Stimulated activated CD4-positive, alpha-beta T cell treated with anti-CD3 and anti-CD28 coated beads, Interleukin-4, amount 100 ng/mL, for 4 hours (primary cell): ENCODE data around the gene PUS7.
"Not testable (repeated sequence)": the region's sequence is repeated elsewhere in the genome, so short reads cannot be mapped to it uniquely, and the experiment has no call there.

Source experiments
- DNase-seq, 2 experiments: peaks; one replicate each; pipeline ENCODE4 v3.0.0-alpha.2; 2020

Gene PUS7, protein sequence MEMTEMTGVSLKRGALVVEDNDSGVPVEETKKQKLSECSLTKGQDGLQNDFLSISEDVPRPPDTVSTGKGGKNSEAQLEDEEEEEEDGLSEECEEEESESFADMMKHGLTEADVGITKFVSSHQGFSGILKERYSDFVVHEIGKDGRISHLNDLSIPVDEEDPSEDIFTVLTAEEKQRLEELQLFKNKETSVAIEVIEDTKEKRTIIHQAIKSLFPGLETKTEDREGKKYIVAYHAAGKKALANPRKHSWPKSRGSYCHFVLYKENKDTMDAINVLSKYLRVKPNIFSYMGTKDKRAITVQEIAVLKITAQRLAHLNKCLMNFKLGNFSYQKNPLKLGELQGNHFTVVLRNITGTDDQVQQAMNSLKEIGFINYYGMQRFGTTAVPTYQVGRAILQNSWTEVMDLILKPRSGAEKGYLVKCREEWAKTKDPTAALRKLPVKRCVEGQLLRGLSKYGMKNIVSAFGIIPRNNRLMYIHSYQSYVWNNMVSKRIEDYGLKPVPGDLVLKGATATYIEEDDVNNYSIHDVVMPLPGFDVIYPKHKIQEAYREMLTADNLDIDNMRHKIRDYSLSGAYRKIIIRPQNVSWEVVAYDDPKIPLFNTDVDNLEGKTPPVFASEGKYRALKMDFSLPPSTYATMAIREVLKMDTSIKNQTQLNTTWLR

DNA sequence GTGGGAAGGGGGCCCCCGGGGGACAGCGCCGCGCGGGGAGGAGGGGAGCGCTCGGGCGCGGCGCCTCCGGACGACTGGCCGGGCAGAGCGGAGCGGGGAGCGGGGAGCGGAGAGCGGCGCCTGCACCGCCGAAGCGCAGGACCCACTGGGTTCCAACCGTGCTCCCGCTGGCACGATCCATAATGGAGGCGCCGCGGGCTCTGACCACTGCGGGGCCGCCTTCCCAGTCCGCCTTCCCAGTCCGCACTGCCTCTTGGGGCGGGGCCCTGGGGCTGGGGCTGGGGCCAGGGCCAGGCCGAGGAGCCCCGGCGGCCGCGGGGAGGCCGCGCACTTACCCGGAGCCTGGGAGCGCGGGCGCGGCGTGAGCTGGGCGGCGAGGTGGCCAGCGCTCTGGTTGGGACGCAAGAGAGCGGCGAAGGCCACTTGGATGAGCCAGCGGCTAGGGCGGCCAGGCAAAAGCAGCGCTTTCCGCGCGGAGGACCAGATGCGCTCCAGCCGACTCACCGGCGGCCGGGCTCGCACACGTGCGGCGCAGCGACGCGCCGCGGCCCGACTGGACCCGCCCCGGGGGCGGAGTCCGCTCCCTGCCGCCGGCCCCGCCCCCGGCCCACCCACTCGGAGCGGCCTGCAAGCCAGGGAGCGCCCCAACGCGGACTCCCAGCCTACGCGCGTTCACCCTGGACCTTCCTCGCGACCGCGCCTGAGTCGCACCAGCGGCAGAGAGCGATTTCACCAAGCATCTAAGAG is at the start of gene PUS7:
TSS of gene PUS7 (minus strand) at position 555 of the 747 bp plus-strand sequence. CDS start 13,759 bp downstream, outside the sequence.
- DNase-seq = peak; percentile 77 to 82

- DNase-seq = no peak
Measured at GRCh38 chr7:105567821-105568220, 45.8 kb upstream of the PUS7 start.

- DNase-seq = no peak
Measured at GRCh38 chr7:105567024-105567423, 45.0 kb upstream of the PUS7 start.

DNA sequence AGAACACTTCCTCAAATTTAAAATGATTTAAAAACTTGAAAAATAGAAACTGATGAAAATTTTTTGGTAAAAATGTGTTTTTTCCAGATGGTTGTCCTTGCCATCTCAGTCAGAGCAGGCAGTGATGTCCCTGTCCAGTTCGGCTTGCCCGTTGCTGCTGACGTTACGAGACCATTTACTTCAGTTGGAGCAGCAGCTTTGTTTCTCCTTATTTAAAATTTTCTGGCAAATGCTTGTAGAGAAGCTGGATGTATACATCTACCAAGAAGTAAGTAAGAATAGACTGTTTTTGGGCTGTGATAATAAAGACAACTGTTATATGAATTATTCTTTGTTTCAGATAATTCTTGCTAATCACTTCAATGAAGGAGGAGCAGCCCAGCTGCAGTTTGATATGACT is 43.1 kb upstream of the PUS7 start:
- no peak for DNase-seq

DNA sequence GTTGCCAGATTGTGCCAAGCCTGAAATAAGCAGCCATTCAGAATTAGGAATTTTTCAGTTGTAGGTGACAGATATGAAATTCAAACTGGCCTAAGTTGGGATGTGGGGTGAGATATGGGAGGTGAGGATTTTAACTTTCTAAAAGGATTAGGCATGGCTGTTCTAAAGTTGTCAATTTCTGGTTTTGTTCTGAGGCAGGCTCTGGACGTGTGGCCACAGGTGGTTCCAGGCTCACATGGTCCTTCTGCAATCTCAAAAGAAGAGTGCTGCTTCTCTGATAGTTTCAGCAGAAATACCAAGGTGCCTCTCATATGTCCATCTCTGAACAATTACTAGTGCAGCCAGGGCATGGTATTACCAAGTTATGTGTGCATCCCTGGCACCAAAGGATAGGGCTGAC is 37.9 kb upstream of the PUS7 start:
- DNase-seq = no peak

- DNase-seq = no peak
Measured at GRCh38 chr7:105538339-105538738, 16.3 kb upstream of the PUS7 start.

- no peak for DNase-seq
Measured at GRCh38 chr7:105532709-105533460, 10.8 kb upstream of the PUS7 start.

GRCh38 chr7:105531792-105532671 is 10.0 kb upstream of the PUS7 start, which contains the start of gene RINT1:
Gene RINT1, plus strand, starts transcription at chr7:105532201. Its CDS starts 115 bp downstream, at chr7:105532316.
- peak; percentile 86 to 87 for DNase-seq

DNA sequence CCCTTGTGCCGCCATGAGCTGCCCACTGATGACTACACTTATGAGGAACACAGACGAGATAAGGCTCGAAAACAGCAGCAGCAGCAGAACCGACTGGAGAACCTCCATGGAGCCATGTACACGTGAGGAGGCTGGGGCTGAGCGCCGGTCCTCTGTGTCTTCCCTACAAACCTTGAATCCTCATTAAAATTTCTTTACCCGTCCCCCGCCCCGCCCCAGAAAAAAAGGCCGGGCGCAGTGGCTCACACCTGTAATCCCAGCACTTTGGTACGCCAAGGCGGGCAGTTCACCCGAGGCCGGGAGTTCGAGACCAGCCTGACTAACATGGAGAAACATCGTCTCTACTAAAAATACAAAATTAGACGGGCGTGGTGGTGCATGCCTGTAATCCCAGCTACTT is 8.5 kb upstream of the PUS7 start:
- no peak for DNase-seq

- no peak for DNase-seq
Measured at GRCh38 chr7:105530126-105530525, 8.1 kb upstream of the PUS7 start.

- not testable (repeated sequence) for DNase-seq
Measured at GRCh38 chr7:105527737-105528136, 5.7 kb upstream of the PUS7 start.

DNA sequence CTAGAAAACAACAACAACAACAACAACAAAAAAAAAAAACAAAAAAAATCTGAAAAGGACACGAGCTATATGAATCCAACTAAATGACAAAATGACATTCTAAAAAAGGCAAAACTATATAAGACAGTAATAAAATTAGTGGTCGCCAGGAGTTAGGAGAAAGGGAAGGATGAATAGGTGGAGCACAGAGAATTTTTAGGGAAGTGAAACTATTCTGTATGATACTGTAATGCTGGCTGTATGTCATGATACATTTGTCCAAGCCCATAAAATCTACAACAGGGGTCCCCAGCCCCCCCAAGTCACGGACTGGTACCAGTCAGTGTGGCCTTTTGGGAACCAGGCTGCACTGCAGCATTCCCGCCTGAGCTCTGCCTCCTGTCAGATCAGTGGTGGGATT is 2.8 kb upstream of the PUS7 start:
- DNase-seq = no peak

GRCh38 chr7:105524423-105524822 is 2.4 kb upstream of the PUS7 start:
- DNase-seq = not testable (repeated sequence)

- peak; percentile 47 to 55 for DNase-seq
Measured at GRCh38 chr7:105521027-105521716, 899 bp downstream of the PUS7 start.

GRCh38 chr7:105520620-105521019 is 1.5 kb downstream of the PUS7 start:
- DNase-seq = not testable (repeated sequence)

GRCh38 chr7:105519353-105519752 is 2.7 kb downstream of the PUS7 start:
- no peak for DNase-seq

DNA sequence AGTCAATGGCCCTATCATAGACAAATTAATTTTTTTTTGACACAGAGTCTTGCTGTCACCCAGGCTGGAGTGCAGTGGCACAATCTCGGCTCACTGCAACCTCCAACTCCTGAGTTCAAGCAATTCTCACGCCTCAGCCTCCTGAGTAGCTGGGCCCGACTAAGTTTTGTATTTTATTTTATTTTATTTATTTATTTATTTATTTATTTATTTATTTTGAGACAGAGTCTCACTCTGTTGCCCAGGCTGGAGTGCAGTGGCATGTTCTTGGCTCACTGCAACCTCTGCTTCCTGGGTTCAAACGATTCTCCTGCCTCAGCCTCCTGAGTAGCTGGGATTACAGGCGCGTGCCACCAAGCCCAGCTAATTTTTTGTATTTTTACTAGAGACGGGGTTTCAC is 6.5 kb downstream of the PUS7 start:
- DNase-seq = not testable (repeated sequence)

DNA sequence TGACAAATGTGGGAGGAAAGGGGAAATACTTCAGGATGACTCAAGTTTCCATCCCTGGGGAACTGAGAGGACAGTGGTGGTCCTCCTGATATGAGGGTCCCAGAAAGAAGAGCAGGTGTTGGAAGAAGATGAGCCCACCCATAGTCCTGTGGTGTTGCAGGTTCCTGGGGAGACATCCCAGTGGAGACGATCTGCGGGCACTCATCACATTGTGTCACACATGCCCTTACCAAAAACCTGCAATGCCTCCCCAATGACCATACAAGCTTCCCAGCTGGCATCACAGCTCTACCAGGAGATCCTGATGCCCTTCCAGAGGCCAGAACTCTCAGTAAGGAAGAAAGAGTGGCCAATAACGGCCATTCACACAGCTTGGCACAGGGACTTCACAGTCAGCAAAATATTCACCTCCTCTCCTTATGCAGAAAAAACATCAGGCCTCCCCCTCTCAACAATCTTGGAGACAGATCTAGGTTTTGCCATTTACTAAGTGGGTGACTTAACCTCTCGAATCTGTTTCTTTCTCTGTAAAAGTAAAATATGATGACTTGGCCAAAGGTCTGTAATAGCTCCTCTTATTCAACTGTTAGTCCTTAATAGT is 9.0 kb downstream of the PUS7 start:
- DNase-seq = no peak

- DNase-seq = no peak
Measured at GRCh38 chr7:105512415-105512814, 9.7 kb downstream of the PUS7 start.

DNA sequence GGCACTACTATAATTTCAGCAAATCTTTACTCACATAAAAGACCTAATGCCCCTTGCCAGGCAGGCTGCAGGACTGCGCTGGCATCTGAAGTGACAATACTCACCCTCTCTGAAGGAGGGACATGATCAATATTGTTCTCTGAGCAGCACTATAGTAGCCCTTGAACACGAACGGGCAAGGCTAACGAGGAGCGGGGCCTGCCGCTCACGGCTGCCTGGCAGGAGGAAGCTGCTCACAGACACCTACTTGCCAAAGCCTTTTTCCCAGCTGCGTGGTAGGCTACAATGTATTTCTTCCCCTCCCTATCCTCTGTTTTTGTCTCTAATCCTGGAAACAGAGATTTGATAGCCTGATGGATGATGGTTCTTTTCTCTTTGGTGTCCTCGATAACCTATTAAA is 19.9 kb downstream of the PUS7 start:
- no peak for DNase-seq

GRCh38 chr7:105497016-105497415 is 25.1 kb downstream of the PUS7 start:
- no peak for DNase-seq
